ENCODE results near the gene TJP1.
"Not testable (repeated sequence)": the region's sequence is repeated elsewhere in the genome, so short reads cannot be mapped to it uniquely, and the experiment has no call there.

TJP1 gene

DNA sequence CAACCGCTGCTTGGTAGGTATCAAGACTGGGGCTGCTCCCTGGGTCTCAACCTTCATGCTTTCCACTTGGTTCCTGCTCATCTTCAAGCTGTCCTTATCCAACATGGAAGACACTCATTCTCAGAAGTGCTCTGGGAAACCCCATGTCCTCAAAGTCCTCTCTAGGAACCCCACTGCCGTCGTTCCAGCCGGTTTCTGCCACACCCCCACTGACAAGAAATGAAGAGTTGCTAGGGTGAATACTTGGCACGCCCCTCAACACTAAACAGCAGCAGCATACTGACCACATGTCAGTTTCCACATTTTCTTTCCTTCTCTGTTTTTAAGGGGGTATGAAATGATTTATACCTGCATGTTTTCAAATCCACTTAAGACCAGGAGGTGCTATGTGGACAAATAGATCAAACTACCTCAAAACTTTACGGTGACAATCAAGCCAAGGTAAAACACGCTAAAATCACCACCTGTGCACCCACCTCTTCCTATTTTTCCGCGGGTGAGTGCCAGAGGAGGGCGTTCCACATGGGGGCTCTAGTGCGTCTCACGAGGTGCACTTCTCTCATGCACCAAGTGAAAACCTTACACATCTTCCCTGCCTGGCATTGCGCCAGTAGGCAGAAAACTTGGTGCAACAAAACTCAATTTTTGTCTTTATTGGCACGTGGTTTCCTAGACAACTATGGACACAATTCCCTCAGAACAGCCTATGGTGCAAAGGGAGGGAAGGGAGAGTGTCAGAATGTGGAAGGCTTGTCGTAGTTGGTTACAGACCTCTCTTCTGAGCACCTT lies 125.1 kb downstream of the TJP1 start:
- H3K4me3 ChIP-seq (ENCODE audit: low read length): no peak overlapping the region
- TF ChIP-seq, protein P1, sequence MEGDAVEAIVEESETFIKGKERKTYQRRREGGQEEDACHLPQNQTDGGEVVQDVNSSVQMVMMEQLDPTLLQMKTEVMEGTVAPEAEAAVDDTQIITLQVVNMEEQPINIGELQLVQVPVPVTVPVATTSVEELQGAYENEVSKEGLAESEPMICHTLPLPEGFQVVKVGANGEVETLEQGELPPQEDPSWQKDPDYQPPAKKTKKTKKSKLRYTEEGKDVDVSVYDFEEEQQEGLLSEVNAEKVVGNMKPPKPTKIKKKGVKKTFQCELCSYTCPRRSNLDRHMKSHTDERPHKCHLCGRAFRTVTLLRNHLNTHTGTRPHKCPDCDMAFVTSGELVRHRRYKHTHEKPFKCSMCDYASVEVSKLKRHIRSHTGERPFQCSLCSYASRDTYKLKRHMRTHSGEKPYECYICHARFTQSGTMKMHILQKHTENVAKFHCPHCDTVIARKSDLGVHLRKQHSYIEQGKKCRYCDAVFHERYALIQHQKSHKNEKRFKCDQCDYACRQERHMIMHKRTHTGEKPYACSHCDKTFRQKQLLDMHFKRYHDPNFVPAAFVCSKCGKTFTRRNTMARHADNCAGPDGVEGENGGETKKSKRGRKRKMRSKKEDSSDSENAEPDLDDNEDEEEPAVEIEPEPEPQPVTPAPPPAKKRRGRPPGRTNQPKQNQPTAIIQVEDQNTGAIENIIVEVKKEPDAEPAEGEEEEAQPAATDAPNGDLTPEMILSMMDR (conservative IDR thresholded peaks at IDR 0.05; ENCODE audit: low read depth, low read length): no peak
- no peak for DNase-seq (ENCODE audit: low read depth)

DNA sequence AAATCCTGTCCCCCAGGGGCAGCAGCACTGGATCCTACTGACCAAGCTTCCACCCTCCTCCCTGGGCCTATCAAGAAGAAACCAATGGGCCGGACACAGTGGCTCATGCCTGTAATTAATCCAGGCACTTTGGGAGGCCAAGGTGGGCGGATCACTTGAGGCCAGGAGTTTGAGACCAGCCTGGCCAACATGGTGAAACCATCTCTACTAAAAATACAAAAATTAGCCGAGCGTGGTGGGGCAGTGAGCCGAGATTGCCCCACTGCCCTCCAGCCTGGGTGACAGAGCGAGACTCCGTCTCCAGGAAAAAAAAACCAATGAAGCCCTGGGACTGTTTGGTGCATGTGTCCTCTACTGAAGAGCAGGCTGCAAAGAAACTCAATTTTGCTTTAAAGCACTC lies 125.8 kb downstream of the TJP1 start:
- not testable (repeated sequence) for DNase-seq (ENCODE audit: low read depth); H3K4me3 ChIP-seq (ENCODE audit: low read length)

DNA sequence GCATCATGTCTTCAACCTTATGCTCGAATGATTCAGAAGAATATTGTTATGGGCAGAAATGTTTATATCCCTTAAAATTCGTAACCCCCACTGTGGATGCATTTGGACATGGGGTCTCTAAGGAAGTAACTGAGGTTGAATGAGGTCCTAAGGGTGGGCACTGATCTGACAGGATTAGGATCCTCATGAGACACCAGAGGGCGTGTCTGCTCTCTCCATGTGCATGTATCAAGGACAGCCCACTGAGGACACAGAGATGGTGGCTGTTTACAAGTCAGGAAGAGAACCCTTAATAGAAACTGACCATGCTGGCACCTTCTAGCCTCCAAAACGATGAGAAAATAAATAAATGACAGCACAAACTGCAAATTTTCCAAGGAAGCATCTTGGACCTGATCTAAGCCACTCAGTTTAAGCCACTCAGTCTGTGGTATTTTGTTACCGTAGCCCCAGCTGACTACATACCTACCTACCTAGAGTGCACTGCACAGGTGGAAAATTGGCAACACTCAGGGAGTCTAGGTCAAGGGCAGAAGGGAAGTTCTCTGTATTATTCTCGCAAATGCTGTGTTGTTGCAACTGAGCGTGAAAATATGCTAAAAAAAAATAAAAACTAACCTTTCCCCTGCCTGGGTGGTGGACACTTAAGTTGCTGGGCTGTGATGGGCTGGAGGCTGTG lies 126.6 kb downstream of the TJP1 start:
- TF ChIP-seq, protein P1 (conservative IDR thresholded peaks at IDR 0.05; ENCODE audit: low read depth, low read length): no peak
- no peak overlapping the region for H3K4me3 ChIP-seq (ENCODE audit: low read length)
- no peak for DNase-seq (ENCODE audit: low read depth)

DNA sequence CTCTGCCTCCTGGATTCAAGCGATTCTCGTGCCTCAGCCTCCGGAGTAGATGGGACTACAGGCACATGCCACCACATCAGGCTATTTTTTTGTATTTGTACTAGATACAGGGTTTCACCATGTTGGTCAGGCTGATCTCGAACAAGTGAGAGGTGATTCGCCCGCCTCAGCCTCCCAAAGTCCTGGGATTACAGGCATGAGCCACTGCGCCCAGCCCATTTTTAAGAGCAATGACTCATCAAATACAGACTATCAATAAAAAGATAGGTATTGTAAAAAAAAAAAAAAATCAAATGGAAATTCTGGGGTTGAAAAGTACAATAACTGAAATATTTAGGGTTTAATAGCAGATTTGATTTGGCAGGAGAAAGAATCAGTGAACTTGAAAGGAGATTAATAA lies 129.0 kb downstream of the TJP1 start:
- TF ChIP-seq, protein P1 (conservative IDR thresholded peaks at IDR 0.05; ENCODE audit: low read depth, low read length): no peak
- no peak for DNase-seq (ENCODE audit: low read depth)
- H3K4me3 ChIP-seq (ENCODE audit: low read length): no peak overlapping the region

DNA sequence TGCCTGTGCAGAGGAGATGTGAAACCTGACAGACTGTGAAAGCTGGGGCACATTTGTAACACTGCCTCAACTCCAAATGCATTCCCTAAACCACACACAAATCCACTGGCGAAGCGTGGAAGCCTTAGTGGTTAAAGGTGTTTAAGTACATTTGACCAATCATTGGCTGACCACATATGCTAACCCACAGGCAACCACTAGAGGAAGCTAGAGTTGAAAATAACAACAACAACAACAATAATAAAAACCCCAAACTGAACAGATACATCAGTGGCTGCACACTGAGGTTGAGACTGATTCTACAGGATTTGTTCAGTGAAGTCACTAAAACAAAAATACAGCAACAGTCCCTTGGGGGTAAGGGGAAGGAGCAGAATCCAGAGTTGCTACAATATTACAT lies 129.7 kb downstream of the TJP1 start:
- TF ChIP-seq, protein P1 (conservative IDR thresholded peaks at IDR 0.05; ENCODE audit: low read depth, low read length): peak; percentile 42

DNA sequence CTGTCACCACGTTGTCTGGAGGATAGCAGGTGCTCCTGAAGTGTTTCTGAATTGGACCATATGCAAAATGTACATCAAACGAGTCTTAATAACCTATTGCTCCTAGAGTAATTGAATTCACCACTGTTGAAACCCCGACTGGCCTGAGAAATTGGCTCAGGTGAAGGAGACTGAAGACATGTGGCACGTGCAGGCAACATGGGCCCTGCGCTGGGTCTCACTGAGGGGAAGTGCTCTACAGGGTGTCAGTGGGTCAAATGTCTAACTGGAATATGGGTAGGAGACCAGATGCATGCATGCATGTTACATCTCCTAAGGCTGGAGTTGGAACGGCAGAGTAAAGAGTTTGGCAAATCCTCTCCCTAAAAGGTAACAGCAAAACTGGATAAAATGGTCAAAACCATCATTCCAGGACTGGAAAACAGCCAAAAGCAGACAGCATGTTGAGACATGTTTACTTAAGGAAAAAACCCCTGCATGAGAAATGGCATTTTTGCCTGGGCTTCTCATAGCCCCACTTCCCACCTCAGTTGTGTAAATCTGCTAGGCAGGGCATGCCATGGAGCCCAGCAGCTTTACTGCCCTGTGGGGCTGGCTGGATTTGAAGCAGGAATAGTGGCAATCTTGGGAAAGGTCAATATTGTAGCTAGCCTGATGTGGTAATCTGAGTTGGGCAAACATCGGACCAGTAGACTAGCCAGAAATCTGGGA lies 131.3 kb downstream of the TJP1 start:
- no peak for DNase-seq (ENCODE audit: low read depth)
- TF ChIP-seq, protein P1 (conservative IDR thresholded peaks at IDR 0.05; ENCODE audit: low read depth, low read length): no peak
- no peak overlapping the region for H3K4me3 ChIP-seq (ENCODE audit: low read length)

More for the DNA sequence above, 129.7 kb downstream of the TJP1 start:
- no peak overlapping the region for H3K4me3 ChIP-seq (ENCODE audit: low read length)
- DNase-seq (ENCODE audit: low read depth): no peak

DNA sequence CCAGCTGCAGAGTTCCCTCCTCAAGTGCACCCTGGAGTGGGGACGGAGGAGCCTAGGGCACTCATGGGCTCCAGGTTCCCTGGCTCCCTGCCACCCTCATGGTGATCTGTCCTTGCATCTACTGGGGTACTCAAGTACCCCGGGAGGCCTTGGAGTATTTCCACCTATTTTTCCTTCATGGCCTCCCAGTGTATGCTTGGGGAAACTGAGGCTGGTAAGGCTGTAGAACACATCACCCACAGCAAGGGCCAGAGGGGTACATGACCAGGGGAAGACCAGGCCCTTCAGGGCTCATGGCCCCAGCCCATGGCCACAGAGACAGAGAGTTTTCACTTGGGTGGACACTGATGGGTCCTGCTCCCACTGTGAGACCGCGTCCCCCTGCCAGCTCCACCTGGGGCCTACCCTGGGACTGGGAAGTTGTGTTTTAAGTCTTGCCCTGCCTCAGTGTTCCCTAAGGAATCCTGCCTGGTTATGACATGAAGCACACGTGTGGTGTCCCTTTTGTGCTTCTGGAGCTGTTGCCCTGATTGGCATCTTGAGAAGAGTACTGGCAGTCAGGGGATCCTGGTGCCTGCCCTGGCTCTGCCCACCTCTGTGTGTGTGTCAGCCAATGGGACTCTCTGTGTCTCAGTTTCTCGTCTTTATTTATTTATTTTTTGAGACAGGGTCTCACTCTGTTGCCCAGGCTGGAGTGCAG lies 132.8 kb downstream of the TJP1 start:
- no peak for DNase-seq (ENCODE audit: low read depth)
- TF ChIP-seq, protein P1 (conservative IDR thresholded peaks at IDR 0.05; ENCODE audit: low read depth, low read length): no peak
- no peak overlapping the region for H3K4me3 ChIP-seq (ENCODE audit: low read length)

All from retinal pigment epithelial cell (primary cell).